GM15510 (cell line): ENCODE measurements around the gene CCSAP.

Experiments used
- POLR2A ChIP-seq: IDR thresholded peaks from 3 replicates; pipeline ENCODE4 v1.6.1; 2011; ENCODE audit warnings: borderline replicate concordance; ENCODE audit not compliant: insufficient read length; ENCODE audit errors: extremely low read depth

The CCSAP gene

DNA sequence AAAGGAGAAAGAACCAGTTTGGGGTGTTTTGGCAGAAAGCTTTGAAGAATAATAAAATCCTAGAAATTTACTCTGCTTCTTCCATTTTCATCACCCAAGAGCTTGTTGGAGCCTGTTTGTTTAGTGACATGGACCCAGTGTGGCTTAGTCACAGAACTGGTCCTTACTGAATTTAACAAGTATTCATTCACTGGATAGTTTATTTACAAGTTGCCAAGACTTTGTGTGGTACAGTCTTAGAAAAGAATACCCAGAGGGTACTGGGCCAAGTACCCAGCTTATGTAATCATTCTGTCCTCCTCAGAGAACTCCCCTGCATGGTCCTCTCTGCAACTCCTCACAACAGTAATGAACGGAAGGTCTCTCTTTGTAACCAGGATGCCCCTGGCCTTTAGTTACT lies 55.6 kb downstream of the CCSAP start:
- no peak for TF ChIP-seq POLR2A

DNA sequence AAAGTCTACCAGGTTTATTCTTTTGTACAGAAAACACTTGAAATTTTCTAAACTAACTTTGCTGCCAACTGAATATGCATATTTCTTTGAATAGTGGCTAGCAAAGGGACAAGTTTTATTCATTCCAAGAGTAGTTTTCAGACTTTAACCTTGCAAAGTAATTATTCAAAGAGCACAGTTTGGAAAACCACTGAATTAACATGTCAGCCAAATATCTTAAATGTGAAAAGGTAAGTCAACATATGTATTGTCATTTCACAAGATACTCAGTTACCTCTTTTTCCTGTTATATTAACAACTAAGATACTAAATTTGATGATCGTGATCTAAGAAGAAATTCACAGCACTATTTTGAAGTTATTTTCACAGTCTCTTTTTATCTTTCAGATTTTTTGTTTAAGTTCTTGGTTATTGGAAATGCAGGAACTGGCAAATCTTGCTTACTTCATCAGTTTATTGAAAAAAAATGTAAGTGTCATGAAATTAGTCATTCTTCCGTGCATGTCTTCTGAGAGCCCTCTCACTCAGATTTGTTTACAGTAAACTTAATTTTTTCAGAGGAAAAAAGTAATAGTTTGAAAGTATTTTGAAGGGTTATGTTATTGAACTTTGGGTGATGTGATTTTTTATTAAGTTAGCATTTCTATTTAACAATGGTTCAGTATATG lies 56.6 kb downstream of the CCSAP start:
- TF ChIP-seq POLR2A, result no peak

DNA sequence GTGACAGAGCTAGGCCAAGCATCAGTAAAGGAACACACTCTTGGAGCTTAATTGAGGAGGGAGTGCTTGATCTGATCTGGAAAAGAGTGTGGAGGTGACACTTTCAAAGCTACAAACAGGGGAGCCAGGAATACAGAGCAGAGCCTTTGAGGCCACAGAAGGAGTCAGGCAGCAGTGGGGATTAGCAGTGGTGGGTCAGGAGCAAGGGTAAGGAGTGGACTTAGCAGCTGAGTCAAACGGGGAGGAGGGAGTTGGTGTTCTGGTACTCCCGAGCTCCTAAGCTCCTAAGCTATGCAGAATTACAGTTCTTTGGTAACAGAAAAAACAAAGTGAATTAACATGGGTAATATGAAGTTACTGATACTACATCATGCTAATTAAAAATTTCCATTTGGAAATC lies 57.4 kb downstream of the CCSAP start:
- no peak for TF ChIP-seq POLR2A

DNA sequence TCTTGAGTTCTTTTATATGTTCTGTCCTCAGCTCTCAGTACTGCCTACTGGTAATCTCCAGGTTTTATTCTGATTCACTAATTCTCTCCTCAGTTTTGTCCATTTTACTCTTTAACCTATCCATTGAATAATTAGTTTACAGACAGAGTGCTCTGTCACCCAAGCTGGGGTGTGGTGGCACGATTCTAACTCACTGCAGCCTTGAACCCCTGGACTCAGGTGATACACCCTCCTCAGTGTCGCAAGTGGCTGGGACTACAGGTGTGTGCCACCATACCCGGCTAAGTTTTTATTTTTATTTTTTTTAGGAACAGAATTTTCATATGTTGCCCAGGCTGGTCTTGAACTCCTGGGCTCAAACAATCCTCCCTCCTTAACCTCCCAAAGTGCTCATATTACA lies 58.0 kb downstream of the CCSAP start:
- TF ChIP-seq POLR2A, result no peak

DNA sequence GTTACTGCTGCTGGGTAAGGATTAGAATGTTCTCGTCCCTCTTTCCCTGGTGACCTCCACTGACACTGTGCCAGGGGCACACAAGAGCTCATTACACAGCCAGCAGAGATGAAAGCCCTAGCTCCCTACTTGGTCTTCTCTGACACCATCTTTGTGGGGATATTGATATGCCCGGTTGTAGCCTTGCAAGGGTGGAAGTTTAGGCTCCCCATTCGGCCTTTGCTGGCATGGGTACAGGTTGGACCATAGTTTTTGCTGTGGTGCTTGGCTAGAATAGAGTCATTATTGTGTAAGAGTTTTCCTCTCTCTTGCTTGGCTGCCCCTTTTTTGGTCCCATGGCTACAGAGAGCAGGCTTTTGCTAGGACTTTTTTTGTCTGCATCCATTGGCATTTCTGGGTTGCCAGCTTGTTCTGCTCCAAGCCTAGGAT lies 59.6 kb downstream of the CCSAP start:
- no peak for TF ChIP-seq POLR2A

DNA sequence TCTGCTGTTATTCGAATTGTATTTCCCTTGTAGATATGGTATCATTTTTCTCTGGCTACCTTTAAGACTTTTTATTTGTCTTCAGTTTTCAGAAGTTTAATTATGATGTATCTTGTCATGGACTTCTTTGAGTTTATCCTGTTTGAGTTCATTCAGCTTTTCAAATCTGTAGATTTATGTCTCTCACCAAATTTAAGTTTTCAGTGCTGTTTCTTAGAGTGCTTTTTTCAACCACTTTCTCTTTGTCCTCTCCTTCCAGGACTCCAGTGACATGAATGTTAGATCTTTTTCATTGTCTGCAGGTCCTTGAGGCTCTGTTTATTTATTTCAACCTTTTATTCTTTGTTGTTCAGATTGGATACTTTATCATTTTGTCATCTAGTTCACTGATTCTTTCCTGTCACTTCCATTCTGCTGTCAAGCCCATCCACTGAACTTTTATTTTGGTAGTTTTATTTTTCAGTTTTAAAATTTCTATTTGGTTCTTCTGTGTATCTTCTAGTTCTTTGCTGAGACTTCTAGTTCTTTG lies 60.5 kb downstream of the CCSAP start:
- TF ChIP-seq POLR2A, result no peak

GRCh38 chr1:229281339-229281926 lies 61.4 kb downstream of the CCSAP start:
- no peak for TF ChIP-seq POLR2A

GRCh38 chr1:229280921-229281320 lies 61.9 kb downstream of the CCSAP start:
- no peak for TF ChIP-seq POLR2A

DNA sequence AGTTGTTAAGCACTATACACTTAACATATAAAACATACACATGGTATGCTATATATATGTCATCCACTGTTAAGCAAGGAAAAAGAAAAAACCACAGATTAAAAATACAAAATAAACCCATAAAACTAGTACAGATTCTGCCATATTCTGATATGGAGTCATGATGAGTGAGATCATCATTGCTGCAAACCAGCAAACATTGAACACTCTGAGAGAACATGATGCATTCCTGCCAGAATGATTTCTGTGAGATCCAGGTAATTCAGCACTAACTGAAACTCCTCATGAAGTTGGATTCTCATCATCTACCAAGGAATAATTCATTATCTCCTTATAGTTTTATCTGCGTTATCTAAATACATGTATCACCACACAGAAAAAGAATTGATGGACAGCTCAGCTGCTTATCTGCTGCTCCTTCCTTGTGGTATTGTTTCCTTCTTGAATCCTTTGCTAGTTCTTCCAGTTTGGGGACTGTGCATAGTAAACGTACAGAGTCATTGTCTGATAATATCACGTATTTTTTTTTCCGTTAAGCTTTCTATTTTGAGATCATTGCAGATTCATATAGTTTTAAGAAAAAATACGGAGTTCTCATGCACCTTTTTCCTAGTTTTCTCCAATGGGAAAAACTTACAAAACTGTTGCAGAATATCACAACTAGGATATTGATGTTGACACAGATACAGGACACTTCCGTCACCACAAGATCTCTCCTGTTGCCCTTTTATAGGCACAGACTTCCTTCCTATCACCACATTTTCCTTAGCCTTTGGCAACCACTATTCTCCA lies 62.6 kb downstream of the CCSAP start:
- TF ChIP-seq POLR2A, result no peak

- no peak for TF ChIP-seq POLR2A
Observed at GRCh38 chr1:229279242-229279641, 63.6 kb downstream of the CCSAP start.

DNA sequence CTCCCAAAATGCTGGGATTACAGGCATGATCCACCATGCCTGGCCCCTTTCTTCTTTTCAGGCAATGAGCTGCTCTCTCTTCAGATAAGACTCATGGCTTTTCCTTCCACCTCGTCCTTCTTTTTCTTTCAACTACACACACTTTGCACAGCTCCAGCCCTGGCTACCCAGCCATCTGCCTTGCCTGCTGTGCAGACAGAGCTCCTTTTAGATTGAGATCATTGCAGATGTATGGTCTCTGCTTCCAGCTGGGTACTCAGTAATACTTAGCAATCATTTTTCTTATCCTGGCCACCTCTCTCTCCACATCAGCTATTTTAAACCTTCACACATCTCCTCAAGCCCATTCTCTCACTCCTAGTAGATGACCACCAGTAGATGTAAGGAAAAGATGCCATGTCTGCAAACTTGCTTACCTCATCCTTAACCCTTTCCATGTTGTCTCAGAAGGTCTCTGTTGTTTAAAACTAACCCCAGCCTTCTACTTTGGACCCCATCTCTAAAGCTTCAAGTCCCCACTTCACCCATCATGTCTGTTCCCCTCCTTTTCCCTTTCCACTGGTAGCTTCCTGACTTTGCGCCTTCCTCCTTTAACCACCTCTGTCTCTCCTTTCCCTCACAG lies 64.6 kb downstream of the CCSAP start:
- TF ChIP-seq POLR2A, result no peak

DNA sequence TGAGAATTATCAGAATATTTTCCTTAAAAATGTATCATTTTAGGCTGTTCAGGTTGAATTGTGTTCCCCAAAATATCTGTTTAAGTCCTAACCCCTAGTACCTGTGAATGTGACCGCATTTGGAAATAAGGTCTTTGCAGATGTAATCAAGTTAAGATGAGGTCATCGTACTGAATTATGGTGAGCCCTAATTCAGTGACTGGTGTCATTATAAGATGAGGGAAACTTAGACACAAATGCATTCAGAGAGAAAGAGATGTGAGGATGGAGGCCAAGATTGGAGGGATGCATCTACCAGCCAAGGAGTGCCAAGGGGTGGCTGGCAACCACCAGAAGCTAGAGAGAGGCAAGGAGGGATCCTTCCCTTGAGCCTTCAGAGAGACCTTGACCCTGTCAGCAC lies 67.8 kb downstream of the CCSAP start:
- no peak for TF ChIP-seq POLR2A

DNA sequence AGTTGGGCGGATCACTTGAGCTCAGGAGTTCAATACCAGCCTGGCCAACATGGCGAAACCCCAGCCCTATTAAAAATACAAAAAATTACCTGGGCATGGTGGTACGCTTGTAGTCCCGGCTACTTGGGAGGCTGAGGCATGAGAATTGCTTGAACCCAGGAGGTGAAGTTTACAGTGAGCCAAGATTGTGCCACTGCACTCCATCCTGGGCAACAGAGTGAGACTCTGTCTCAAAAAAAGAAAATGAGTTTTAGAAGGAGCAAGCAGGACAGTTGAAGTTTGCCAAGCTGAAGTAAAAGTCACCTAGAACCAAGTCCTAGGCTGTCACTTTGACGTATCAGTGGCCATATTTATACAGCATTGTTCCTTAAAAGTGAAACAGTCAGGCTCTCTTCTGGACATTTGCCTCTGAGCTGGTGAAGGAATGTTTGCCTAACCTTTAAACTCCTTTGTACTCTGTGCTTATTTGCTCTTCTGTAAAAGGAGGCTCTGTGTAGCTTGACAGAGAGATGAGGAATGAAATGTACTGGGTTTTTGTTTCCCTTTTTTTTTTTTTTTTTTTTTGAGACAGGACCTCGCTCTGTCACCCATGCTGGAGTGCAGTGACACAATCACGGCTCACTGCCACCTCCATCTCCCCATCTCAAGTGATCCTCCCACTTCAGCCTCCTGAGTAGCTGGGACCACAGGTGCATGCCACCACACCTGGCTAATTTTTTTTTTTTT lies 69.2 kb downstream of the CCSAP start:
- no peak for TF ChIP-seq POLR2A

- TF ChIP-seq POLR2A, result no peak
Observed at GRCh38 chr1:229272164-229273158, 70.4 kb downstream of the CCSAP start.

DNA sequence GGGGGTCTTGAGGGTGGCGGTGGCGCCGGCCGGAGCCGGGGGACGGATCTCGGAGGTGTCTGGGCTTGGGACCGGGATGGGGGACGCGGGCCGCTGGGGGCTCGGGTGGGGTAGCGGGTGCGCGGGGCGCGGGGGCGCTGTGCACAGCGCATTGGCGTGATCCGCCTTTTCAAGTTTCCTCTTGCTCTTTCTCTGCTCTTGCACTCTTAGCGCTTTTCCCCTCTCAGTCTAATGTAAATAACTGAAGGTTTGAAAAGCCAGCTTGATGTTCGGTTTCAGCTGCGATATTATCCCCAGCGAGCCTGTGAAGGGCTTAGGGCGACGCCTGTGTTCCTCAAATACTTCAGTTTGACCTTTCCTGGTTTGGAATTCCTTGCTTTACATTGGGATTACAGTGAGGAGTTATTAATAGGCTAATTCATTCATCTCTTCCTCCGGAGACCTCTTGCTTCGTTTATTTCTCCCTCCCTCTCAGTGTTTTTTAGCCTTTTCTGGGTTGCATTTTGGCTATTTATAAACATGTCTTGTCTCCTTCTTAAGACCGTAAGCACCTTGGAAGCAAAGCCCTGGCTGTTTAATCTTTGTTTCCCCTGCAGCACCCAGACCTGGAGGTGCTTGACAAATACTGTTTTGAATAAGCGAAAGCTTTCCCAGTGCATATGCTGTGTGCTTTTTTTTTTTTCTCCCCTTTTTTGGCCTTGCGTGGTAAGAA lies 71.2 kb downstream of the CCSAP start:
- no peak for TF ChIP-seq POLR2A
